DOHH2 (cell line): ENCODE data around the gene ALDH1L1.

Source experiments
- H3F3A ChIP-seq: fragments of 200-600 bp; sonication (generic), shearing (Covaris generic); 2 replicates; pipeline ENCODE4 v1.6.0; 2016; ENCODE audit warnings: antibody characterized with exemption, mild to moderate bottlenecking; ENCODE audit not compliant: control insufficient read depth, insufficient read depth
- H3K27ac ChIP-seq: fragments of 200-600 bp; sonication (generic); 2 replicates; pipeline ENCODE4 v1.5.1; 2014; ENCODE audit warnings: low read depth, mild to moderate bottlenecking, low read length, moderate library complexity
- H3K27me3 ChIP-seq: fragments of 200-600 bp; sonication (generic); 2 replicates; pipeline ENCODE4 v1.6.1; 2014; ENCODE audit warnings: mild to moderate bottlenecking, low read length, mixed read lengths; ENCODE audit not compliant: control insufficient read depth
- H3K36me3 ChIP-seq: fragments of 200-600 bp; sonication (generic); 2 replicates; pipeline ENCODE4 v1.6.1; 2014; ENCODE audit warnings: mild to moderate bottlenecking, low read length, moderate library complexity, mixed read lengths; ENCODE audit not compliant: control insufficient read depth
- H3K4me1 ChIP-seq: fragments of 200-600 bp; sonication (generic); 2 replicates; pipeline ENCODE4 v1.6.1; 2014; ENCODE audit warnings: mild to moderate bottlenecking, low read length, mixed read lengths; ENCODE audit not compliant: control insufficient read depth
- H3K4me2 ChIP-seq: fragments of 200-600 bp; sonication (generic); 2 replicates; pipeline ENCODE4 v1.6.0; 2014; ENCODE audit warnings: mild to moderate bottlenecking, low read length, moderate library complexity
- H3K4me3 ChIP-seq: fragments of 200-600 bp; sonication (generic); 2 replicates; pipeline ENCODE4 v1.5.1; 2014; ENCODE audit warnings: mild to moderate bottlenecking, low read length, mixed read lengths
- H3K79me2 ChIP-seq: fragments of 200-600 bp; sonication (generic); 2 replicates; pipeline ENCODE4 v1.6.1; 2014; ENCODE audit warnings: mild to moderate bottlenecking, low read length, mixed read lengths; ENCODE audit not compliant: control insufficient read depth
- H3K9me2 ChIP-seq: fragments of 200-600 bp; sonication (generic); replicated peaks from 2 replicates; pipeline ENCODE4 v1.6.1; 2014; ENCODE audit warnings: mild to moderate bottlenecking, low read length, mixed read lengths; ENCODE audit not compliant: control insufficient read depth
- H3K9me3 ChIP-seq: fragments of 200-600 bp; sonication (generic); 2 replicates; pipeline ENCODE4 v1.6.1; 2014; ENCODE audit warnings: antibody characterized with exemption, low read length, mixed read lengths; ENCODE audit not compliant: control insufficient read depth, insufficient read depth
- H4K20me1 ChIP-seq: fragments of 200-600 bp; sonication (generic); 2 replicates; pipeline ENCODE4 v1.6.0; 2014; ENCODE audit warnings: low read depth, mild to moderate bottlenecking, antibody characterized with exemption, low read length, moderate library complexity; ENCODE audit not compliant: control insufficient read depth, insufficient read depth
- EZH2phosphoT487 ChIP-seq: fragments of 200-600 bp; sonication (generic); IDR thresholded peaks from 2 replicates; pipeline ENCODE4 v1.6.1; 2017; ENCODE audit warnings: borderline replicate concordance, mild to moderate bottlenecking, antibody characterized with exemption, low read length, moderate library complexity, mixed read lengths
- TF ChIP-seq, protein P1 (sequence below): fragments of 200-600 bp; sonication (generic); IDR thresholded peaks from one replicate; pipeline ENCODE4 v1.5.1; 2014; ENCODE audit warnings: antibody characterized with exemption, mild to moderate bottlenecking, low read depth, low read length; ENCODE audit not compliant: poor library complexity, severe bottlenecking

Gene ALDH1L1

DNA sequence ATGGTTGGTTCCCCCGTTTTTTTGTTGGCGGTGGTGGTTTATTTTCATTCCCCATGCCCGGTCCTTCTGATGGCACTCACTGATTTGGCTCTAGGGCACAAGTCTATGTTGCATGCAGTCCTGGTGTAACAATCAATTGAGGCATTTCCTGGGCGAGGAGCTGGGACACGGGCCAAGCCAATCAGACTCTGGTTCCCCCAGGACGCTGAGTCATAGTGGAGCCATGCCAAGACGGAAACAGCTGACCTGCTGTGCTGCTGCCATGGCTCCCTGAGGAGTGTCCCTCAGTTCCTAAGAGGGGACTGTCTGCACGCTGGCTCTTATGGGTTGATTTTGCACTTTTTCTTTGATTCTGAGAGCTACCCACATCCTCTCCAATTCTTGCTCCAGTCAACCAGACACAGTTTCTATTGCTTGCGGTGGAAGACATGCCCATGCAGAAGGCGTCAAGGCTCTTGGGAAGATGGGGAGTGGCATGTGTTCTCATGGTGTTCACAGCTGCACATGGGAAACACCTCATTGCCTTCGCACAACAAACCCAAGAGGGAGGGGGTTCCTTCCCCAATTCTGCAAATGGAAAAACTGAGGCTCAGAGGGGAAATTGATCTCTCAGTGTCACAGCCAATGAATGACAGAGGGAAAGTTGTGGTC lies 28.3 kb upstream of the ALDH1L1 start:
- Histone ChIP-seq H3F3A (no peaks in the 10 kb centered on the region), H4K20me1 (no peaks in the 10 kb centered on the region), H3K4me1 (no peaks in the 10 kb centered on the region), H3K27ac (no peak overlapping the region), H3K4me2 (no peak overlapping the region), H3K4me3 (no peak overlapping the region), H3K36me3 (no peaks in the 10 kb centered on the region), H3K27me3 (peaks cover 18% of the 10 kb centered on the region; the same call in 1 of the 2 replicates), H3K9me2 (no peaks in the 10 kb centered on the region), H3K79me2 (no peaks in the 10 kb centered on the region), H3K9me3 (no peaks in the 10 kb centered on the region)
- TF ChIP-seq EZH2phosphoT487, result no peak
- TF ChIP-seq, protein P1, sequence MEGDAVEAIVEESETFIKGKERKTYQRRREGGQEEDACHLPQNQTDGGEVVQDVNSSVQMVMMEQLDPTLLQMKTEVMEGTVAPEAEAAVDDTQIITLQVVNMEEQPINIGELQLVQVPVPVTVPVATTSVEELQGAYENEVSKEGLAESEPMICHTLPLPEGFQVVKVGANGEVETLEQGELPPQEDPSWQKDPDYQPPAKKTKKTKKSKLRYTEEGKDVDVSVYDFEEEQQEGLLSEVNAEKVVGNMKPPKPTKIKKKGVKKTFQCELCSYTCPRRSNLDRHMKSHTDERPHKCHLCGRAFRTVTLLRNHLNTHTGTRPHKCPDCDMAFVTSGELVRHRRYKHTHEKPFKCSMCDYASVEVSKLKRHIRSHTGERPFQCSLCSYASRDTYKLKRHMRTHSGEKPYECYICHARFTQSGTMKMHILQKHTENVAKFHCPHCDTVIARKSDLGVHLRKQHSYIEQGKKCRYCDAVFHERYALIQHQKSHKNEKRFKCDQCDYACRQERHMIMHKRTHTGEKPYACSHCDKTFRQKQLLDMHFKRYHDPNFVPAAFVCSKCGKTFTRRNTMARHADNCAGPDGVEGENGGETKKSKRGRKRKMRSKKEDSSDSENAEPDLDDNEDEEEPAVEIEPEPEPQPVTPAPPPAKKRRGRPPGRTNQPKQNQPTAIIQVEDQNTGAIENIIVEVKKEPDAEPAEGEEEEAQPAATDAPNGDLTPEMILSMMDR, result no peak

DNA sequence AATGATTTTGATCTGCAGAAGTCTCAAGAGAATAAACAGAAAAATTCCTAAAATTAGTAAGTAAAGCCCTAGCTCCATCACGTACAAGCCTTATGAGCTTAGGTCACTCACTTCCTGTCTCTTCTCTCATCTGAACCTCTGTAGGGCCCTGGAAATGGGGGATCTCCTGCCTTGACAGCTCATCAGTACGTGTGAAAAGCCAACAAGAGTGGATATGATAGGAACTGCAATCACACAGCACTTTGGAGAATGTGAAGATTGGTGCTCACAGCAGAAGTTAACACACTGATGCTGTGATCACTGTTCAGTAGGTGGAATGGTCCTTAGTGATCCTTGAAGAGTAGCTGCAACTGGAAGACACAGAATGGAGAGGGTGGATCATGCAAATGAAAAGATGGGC lies 27.8 kb upstream of the ALDH1L1 start:
- H3K79me2 ChIP-seq, result no peaks in the 10 kb centered on the region
- no peaks in the 10 kb centered on the region for H3K4me1 ChIP-seq
- TF ChIP-seq, protein P1, result no peak
- no peak for TF ChIP-seq EZH2phosphoT487
- no peak overlapping the region for H3K4me3 ChIP-seq
- no peaks in the 10 kb centered on the region for H3K9me2 ChIP-seq
- no peaks in the 10 kb centered on the region for H3K9me3 ChIP-seq
- H3K27ac ChIP-seq, result no peak overlapping the region
- H4K20me1 ChIP-seq, result no peaks in the 10 kb centered on the region
- H3K4me2 ChIP-seq, result no peak overlapping the region
- no peaks in the 10 kb centered on the region for H3K36me3 ChIP-seq
- no peaks in the 10 kb centered on the region for H3F3A ChIP-seq
- H3K27me3 ChIP-seq, result peaks cover 12% of the 10 kb centered on the region; the same call in 1 of the 2 replicates

DNA sequence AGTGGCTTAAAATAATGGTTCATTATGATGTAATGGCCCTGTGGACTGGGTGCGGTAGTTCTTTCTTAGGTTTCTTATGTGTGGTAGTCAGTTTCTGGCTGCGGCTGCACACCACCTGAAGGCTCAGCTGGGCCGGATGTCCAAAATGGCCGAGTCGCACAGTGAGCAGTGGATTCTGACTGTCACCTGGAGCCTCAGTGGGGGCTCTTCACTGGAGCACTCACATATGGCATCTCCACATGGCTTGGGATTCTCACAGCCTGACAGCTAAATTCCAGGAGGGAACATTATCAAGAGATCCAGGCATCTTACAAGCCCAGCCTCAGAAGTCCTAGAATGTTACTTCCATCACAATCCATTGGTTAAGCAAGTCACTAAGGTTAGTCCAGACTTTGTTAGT lies 26.8 kb upstream of the ALDH1L1 start:
- H3K27me3 ChIP-seq, result peaks cover 7% of the 10 kb centered on the region; the same call in 1 of the 2 replicates
- no peaks in the 10 kb centered on the region for H3K79me2 ChIP-seq
- no peaks in the 10 kb centered on the region for H3K9me2 ChIP-seq
- H3F3A ChIP-seq, result no peaks in the 10 kb centered on the region
- H3K4me2 ChIP-seq, result no peak overlapping the region
- H3K4me1 ChIP-seq, result no peaks in the 10 kb centered on the region
- H3K36me3 ChIP-seq, result no peaks in the 10 kb centered on the region
- H3K27ac ChIP-seq, result no peak overlapping the region
- TF ChIP-seq, protein P1, result no peak
- no peak for TF ChIP-seq EZH2phosphoT487
- H3K4me3 ChIP-seq, result no peak overlapping the region
- H3K9me3 ChIP-seq, result no peaks in the 10 kb centered on the region
- H4K20me1 ChIP-seq, result no peaks in the 10 kb centered on the region
